ENCODE results near the gene RIPPLY3.
A peak's percentile ranks its signal among the peaks of the same experiment; 100 is the strongest.

The RIPPLY3 gene

GRCh38 chr21:37060296-37060695 is 53.8 kb downstream of the RIPPLY3 start:
- ATAC-seq (ENCODE audit: insufficient read depth, low read depth) (peak; percentile 80), DNase-seq (peak; percentile 21)
- Histone ChIP-seq H3K4me1 (ENCODE audit: insufficient read depth, low read length) (no peaks in the 10 kb centered on the region), H3K36me3 (ENCODE audit: insufficient read depth, low read length) (peaks cover 9% of the 10 kb centered on the region; the same call in 1 of the 2 replicates), H3K27ac (ENCODE audit: low read length) (no peak overlapping the region), H2AFZ (ENCODE audit: low read depth, low read length) (no peak overlapping the region), H4K20me1 (ENCODE audit: insufficient read depth, low read length) (no peaks in the 10 kb centered on the region), H3K9me3 (ENCODE audit: insufficient read depth, low read length, severe bottlenecking) (no peaks in the 10 kb centered on the region), H3K9ac (ENCODE audit: low read depth, low read length) (no peak overlapping the region), H3K27me3 (ENCODE audit: insufficient read depth, low read length, poor library complexity) (no peaks in the 10 kb centered on the region), H3K79me2 (ENCODE audit: insufficient read depth, low read length) (no peaks in the 10 kb centered on the region), H3K4me3 (ENCODE audit: low read depth in 1 of 2, low read length in 2 of 2) (no peak overlapping the region), H3K4me2 (ENCODE audit: insufficient read depth, low read length) (no peak overlapping the region)
- no peak for TF ChIP-seq EZH2 (IDR thresholded peaks at IDR 0.05; ENCODE audit: borderline replicate concordance, low read depth, low read length, severe bottlenecking)
- no peak for TF ChIP-seq CTCF (IDR thresholded peaks at IDR 0.05; ENCODE audit: borderline replicate concordance, extremely low read depth, low read length, poor library complexity, severe bottlenecking)

- Histone ChIP-seq H3K27me3 (ENCODE audit: insufficient read depth, low read length, poor library complexity) (no peaks in the 10 kb centered on the region), H3K9ac (ENCODE audit: low read depth, low read length) (no peak overlapping the region), H3K4me1 (ENCODE audit: insufficient read depth, low read length) (no peaks in the 10 kb centered on the region), H3K79me2 (ENCODE audit: insufficient read depth, low read length) (no peaks in the 10 kb centered on the region), H3K4me2 (ENCODE audit: insufficient read depth, low read length) (no peak overlapping the region), H3K4me3 (ENCODE audit: low read depth in 1 of 2, low read length in 2 of 2) (no peak overlapping the region), H4K20me1 (ENCODE audit: insufficient read depth, low read length) (no peaks in the 10 kb centered on the region), H3K9me3 (ENCODE audit: insufficient read depth, low read length, severe bottlenecking) (no peaks in the 10 kb centered on the region), H3K36me3 (ENCODE audit: insufficient read depth, low read length) (peaks cover 14% of the 10 kb centered on the region; the same call in 1 of the 2 replicates), H2AFZ (ENCODE audit: low read depth, low read length) (no peak overlapping the region), H3K27ac (ENCODE audit: low read length) (no peak overlapping the region)
- ATAC-seq (ENCODE audit: insufficient read depth, low read depth) = peak; percentile 27; the same call in 1 of the 3 replicates
- no peak for TF ChIP-seq CTCF (IDR thresholded peaks at IDR 0.05; ENCODE audit: borderline replicate concordance, extremely low read depth, low read length, poor library complexity, severe bottlenecking)
- no peak for TF ChIP-seq EZH2 (IDR thresholded peaks at IDR 0.05; ENCODE audit: borderline replicate concordance, low read depth, low read length, severe bottlenecking)
- DNase-seq = no peak
Measured at GRCh38 chr21:37061926-37062592, 55.6 kb downstream of the RIPPLY3 start.

GRCh38 chr21:37062593-37062935 is 56.1 kb downstream of the RIPPLY3 start:
- H2AFZ ChIP-seq (ENCODE audit: low read depth, low read length) = no peak overlapping the region
- no peaks in the 10 kb centered on the region for H3K4me1 ChIP-seq (ENCODE audit: insufficient read depth, low read length)
- no peak for ATAC-seq (ENCODE audit: insufficient read depth, low read depth)

More at GRCh38 chr21:37062593-37062935, 56.1 kb downstream of the RIPPLY3 start:
- no peak for DNase-seq
- Histone ChIP-seq H4K20me1 (ENCODE audit: insufficient read depth, low read length) (no peaks in the 10 kb centered on the region), H3K36me3 (ENCODE audit: insufficient read depth, low read length) (peaks cover 14% of the 10 kb centered on the region; the same call in 1 of the 2 replicates), H3K27me3 (ENCODE audit: insufficient read depth, low read length, poor library complexity) (no peaks in the 10 kb centered on the region), H3K4me3 (ENCODE audit: low read depth in 1 of 2, low read length in 2 of 2) (no peak overlapping the region), H3K9me3 (ENCODE audit: insufficient read depth, low read length, severe bottlenecking) (no peaks in the 10 kb centered on the region), H3K79me2 (ENCODE audit: insufficient read depth, low read length) (no peaks in the 10 kb centered on the region), H3K9ac (ENCODE audit: low read depth, low read length) (no peak overlapping the region), H3K4me2 (ENCODE audit: insufficient read depth, low read length) (no peak overlapping the region), H3K27ac (ENCODE audit: low read length) (no peak overlapping the region)
- TF ChIP-seq EZH2 (IDR thresholded peaks at IDR 0.05; ENCODE audit: borderline replicate concordance, low read depth, low read length, severe bottlenecking) (no peak), CTCF (IDR thresholded peaks at IDR 0.05; ENCODE audit: borderline replicate concordance, extremely low read depth, low read length, poor library complexity, severe bottlenecking) (no peak)

Measured in DND-41 (cell line).